Effector CD4-positive, alpha-beta T cell (primary cell): Measurements from ENCODE around the gene AZIN2.
A peak's percentile ranks its signal among the peaks of the same experiment; 100 is the strongest.
"Not testable (repeated sequence)": the region's sequence is repeated elsewhere in the genome, so short reads cannot be mapped to it uniquely, and the experiment has no call there.

Experiments
- DNase-seq: peaks from one replicate; pipeline ENCODE4 v3.0.0-alpha.2; 2020

AZIN2 gene

DNA sequence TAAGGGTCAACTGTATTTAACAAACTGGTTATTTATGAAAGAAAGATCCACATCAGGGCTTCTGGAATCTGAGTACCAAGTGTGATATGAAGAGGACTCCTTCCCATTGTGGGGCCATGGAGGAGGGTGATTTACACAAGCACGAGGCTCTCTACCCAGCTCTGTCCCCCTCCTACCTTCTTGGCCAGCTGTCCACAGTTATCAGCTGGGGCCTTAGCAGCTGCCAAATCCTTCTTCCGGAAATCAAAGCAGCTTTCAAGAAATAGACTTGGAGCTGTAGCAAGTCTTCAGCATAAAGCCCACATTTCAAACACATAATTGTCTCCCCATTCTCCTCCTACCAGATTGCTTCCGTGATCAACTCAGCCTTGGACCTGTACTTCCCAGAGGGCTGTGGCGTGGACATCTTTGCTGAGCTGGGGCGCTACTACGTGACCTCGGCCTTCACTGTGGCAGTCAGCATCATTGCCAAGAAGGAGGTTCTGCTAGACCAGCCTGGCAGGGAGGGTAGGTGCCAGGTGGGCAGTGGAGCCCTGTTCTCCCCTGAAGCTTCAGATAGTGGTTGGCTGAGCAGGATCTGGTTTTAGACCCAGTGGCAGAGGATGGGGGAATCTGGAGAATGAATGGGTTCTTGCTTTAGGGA lies 15.5 kb downstream of the AZIN2 start:
- DNase-seq = no peak

DNA sequence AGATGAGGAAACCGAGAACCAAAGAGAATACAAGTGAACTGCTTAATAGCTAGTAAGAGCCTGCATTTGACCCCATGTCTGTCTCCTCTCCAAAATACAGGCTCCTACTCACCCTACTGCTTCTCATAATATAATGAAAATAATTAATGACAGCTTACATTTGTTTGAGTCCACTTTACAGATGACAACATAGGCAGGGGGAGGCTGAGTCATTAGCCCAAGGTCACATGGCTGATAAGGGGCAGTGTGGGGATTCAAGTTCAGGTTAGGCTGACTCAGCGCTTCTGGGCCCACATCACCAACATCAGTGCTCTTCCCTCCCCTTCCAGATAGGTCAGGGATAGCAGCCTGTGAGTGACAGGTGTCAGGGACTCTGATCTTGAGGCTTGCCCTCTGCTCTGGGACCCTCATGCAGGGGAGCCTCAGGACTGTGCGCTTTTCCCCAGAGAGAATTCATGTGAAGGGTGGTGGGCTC lies 16.2 kb downstream of the AZIN2 start:
- DNase-seq = no peak

GRCh38 chr1:33097762-33098161 lies 16.8 kb downstream of the AZIN2 start:
- DNase-seq = no peak

DNA sequence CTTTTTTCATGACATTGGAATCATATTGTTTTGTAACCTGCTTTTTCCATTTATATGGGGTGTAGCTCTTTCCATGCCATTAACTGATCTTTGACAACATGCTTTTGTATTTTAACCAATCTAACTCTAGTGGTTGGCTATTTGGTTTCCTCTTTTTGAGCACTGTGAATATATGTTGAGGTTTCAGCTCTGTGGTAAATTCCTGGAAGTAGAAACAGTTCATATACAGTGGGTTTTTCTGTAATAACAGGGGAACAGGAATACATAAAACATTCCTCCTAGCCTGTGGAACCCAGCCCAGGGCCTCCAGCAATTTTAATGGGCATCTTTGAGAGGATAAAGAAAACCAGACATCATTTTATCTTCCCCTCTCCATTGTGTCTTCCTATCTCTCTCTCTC lies 17.4 kb downstream of the AZIN2 start:
- no peak for DNase-seq

- peak; percentile 53 for DNase-seq
These were observed 18.6 kb downstream of the AZIN2 start for GRCh38 chr1:33099290-33100118.

DNA sequence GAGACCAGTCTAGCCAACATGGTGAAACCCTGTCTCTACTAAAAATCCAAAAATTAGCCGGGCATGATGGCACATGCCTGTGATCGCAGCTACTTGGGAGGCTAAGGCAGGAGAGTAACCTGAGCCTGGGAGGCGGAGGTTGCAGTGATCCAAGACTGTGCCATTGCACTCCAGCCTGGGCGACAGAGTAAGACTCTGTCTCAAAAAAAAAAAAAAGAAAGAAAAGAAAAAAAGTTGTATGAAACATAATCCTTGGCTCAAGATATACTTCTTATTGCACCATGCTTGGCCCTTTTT lies 19.1 kb downstream of the AZIN2 start:
- DNase-seq = not testable (repeated sequence)

GRCh38 chr1:33110477-33110876 lies 29.5 kb downstream of the AZIN2 start:
- no peak for DNase-seq

DNA sequence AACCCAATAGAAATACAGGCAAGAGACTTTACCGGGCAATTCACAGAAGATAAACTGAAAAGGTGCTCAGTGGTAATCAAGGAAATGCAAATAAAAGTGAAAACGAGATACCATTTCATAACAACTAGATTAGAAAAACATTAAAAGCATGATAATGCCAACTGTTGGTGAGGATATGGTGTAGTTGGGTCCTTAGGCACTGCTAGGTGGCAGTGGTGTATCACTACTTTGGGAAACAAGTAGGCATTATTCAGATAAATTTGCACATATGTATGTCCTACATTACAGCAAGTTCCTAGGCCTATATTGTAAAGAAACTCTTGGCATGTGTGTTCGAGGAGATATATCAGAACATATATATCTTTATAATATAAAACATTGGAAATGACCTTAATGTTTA lies 31.0 kb downstream of the AZIN2 start:
- no peak for DNase-seq

GRCh38 chr1:33117440-33118085 lies 36.6 kb downstream of the AZIN2 start:
- DNase-seq = no peak

GRCh38 chr1:33118274-33118673 lies 37.3 kb downstream of the AZIN2 start:
- DNase-seq = no peak

DNA sequence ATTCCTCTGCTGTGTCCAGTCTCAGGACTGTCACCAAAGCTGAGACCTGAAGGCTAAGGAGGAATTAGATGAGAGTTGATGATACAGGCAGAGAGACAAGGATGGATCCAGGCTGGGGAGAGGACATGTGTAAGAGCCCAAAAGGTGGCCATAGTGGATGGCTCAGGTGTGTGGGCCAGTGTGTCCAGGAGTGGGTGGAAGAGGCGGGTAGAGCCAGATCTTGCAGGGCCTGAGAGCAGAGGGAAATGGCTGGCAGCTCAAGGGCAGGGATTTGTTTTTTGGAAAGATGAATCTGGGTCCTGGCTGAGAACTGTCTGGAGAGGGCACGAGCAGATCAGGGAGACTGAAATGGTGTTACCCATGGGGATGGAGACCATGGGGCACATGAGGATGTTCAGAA lies 38.1 kb downstream of the AZIN2 start:
- no peak for DNase-seq

GRCh38 chr1:33119532-33120217 lies 38.7 kb downstream of the AZIN2 start:
- no peak for DNase-seq

DNA sequence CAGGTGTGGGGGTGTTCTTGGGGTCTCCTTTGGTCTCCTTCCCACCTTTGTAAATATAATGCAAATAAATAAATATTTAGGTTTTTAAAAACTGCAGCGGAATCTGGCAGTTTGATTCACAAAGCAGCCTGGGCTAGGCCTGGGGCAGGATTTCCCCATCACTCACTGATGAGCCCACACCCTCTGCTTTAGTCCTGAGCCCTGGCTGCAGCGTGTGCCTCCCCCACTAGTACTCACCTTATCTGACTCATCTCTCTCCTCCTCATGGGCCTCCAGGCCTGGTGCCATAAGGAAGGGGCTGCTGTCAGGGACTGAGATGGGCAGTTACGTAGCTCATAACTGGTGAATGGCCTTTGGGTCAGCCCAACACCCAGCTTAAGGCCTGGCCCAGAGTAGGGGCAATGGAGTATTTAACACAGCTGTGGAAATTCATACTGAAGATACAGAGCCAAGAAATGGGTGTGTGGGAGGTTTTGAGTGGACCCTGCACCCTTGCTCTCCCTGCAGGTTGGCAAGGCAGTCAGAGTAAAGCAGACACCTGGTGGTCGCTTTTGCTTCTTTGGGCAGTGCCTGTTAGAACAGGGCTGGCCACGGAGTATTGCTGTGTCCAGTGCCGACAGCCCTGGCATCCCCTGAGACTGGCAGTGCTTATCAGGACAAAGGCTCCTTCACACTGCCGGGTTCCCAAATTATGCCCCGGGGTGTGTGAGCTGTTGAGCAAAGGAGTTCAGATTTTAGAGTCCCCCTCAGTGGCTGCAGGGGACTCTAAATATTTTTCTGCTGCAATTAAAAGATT lies 39.7 kb downstream of the AZIN2 start:
- no peak for DNase-seq

DNA sequence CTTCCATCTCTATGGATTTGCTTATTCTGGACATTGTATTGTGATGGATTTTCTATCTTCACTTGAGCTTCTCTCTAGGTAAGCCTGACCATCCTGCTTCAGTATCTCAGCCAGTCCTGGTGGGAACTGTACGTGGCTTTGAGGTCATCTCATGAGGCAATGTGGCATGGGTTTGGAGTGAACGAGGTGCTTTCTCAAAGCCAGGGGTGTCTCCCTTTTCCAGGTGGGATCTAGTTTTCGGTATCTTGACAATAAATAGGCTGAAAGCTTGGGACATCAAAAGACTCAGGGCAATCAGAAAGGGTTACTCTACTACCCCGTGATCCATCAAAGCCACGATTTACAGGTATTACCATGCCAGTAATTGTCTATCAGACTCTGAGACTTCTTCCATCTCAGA lies 40.8 kb downstream of the AZIN2 start:
- no peak for DNase-seq

DNA sequence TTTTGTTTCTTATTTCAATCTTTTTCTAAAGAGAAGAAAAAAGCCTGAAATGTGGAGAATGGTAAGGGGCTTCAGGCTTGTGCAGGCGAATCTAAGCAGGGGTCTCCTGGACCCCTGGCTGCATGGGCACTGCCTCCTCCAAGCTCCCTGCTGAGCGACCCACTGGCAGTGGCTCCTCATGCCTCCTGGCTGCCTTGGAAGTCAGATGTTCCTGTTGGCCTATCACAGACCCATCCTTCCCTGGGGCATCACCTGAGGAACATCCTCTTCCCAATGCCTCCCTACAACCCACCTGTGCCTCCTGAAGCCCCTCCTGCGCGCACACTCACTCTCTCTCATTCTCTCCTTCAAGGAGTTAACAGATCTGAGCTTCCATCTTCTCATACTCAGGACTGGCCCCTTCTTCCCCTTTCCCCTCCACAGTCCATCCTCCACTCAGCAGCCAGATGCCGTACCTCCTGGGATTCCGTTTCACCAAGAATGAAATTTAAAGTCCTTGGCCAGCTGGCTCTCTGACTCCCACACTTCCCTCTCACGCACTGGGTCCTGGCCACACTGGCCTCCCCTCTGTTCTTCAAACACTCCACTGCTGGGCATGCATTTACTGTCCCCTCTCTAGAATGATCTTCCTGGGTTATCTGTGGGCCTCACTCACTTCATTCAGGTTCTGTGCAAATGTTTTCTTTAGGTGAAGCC lies 41.7 kb downstream of the AZIN2 start:
- no peak for DNase-seq

DNA sequence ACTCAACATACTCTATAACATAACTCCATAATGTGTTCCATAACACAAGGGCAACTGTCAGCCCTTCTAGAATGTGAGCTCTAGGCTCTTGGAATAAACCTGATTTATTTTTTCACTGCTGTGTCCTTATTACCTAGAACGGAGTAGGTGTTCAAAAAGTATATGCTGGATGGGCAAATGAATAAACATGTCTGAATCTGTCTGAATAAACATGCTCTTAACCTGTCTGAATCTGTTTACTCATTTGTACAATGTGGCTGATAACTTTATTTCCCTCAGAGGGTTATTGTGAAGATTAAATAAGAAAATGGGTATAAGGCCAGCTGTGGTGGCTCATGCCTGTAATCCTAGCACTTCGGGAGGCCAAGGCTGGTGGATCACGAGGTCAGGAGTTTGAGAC lies 42.3 kb downstream of the AZIN2 start:
- DNase-seq = no peak

- DNase-seq = not testable (repeated sequence)
These were observed 43.7 kb downstream of the AZIN2 start for GRCh38 chr1:33124647-33125046.

DNA sequence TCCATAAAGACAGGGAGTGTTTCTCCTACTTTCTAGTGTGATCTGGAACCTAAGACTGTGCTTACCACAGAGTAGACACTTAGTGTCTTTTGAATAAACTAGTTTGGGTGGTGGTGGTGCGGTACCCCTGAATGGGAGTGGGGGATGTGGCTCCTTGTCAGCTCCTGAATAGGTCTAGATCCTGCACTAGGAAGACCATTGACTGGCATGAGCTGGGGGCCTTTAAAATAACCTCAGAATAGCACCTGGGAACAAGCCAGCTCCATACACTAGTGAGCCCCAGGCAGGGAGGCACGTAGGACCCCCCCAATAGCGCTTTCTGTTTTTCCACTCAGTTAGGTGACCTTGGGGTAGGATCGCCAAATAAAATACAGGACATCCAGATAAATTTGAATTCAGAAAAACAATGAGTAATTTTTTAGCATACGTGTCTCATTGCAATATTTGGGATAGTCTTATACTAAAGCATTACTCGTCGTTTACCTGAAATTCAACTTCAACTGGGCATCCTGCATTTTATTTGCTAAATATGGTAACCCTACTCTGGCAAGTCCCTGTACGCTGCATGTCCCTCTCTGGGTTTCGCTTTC lies 45.6 kb downstream of the AZIN2 start:
- no peak for DNase-seq

DNA sequence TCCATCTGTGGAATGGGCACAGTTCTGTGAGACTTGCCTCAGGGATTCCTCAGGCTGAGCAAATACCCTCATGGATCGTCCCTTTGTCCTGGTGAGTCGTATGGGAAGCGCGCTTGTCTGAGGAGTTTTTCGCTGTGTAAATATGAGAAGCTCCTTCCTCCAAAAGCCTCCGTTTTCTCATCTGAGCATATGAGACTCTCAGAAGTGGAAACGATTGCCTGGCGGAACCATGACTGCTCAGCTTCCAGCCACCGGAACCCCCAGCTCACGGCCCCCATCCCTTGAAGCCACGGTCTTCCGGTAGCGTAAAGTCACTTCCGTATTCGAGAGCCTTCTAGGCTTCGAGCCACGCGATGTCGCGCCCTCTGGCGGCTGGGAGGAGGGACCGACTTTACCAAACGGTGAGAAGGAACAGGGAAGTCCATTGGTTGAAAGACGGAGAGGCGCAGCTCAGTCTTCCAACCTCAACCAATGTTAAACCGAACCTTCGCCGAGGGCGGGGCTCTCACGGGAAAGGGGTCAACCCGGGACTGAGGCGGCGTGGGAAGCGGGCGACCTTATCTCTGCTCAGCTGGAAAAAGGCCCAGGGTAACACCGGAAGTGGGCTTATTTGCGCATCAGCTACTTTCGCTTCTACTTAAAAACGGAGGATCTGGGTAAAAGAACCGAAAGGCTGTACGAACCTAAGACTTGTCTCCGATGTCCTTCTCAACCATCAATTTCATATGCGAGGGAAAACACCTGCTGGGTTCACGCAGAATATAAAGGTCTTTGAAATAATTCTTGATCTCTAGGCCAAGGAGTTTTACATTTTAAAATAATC lies 46.3 kb downstream of the AZIN2 start:
- peak; percentile 99 for DNase-seq

DNA sequence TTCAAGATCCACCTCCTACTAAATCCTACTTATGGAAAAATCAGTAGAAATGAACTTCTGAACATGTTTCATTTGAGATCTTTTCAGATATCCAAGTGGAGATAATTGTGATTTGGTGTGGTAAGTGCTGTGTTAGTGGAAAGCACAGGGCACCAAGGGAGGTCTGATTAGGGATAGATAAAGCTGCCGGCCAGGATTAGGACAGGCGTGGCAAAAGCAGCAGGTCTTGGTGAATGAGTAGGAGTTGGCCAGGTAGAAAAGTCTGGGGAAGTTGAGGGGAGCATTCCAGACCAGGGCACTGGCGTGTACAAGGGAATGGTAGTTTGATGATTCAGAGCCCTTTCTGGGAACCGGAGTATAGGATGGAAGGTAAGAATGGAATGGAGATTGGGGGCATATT lies 47.8 kb downstream of the AZIN2 start:
- DNase-seq = no peak

- no peak for DNase-seq
These were observed 49.3 kb downstream of the AZIN2 start for GRCh38 chr1:33130297-33130696.
